WTC11 (cell line): ENCODE results near the gene EVL. TPM values are rescaled to one million over a fixed set of nuclear protein-coding genes. Genes with fewer than 3 reads are reported as not detected.

Experiments
- ARID4B ChIP-seq: sonication (generic); formaldehyde crosslinking; IDR thresholded peaks from 2 replicates; pipeline ENCODE4 v1.8.0; 2023; ENCODE audit warnings: missing genetic modification reagents, mild to moderate bottlenecking, borderline replicate concordance
- CDX4 ChIP-seq: fragments of 250-450 bp; sonication (Bioruptor Pico); IDR thresholded peaks from 2 replicates; pipeline ENCODE4 v1.9.0; 2021; ENCODE audit warnings: moderate library complexity, mild to moderate bottlenecking, inconsistent platforms, borderline replicate concordance
- JAZF1 ChIP-seq: fragments of 250-450 bp; sonication (Bioruptor Pico); IDR thresholded peaks from 2 replicates; pipeline ENCODE4 v1.9.0; 2021; ENCODE audit warnings: moderate library complexity, mild to moderate bottlenecking, inconsistent platforms
- PRRX2 ChIP-seq: fragments of 250-450 bp; sonication (Bioruptor Pico); IDR thresholded peaks from 2 replicates; pipeline ENCODE4 v1.8.0; 2021; ENCODE audit warnings: mild to moderate bottlenecking
- SMAD4 ChIP-seq: sonication (generic); formaldehyde crosslinking; IDR thresholded peaks from 2 replicates; pipeline ENCODE4 v1.8.0; 2022; ENCODE audit warnings: mild to moderate bottlenecking, missing genetic modification reagents
- STAT6 ChIP-seq: sonication (generic); formaldehyde crosslinking; conservative IDR thresholded peaks from 2 replicates; pipeline ENCODE4 v1.8.1; 2023; ENCODE audit warnings: mild to moderate bottlenecking, low read depth, missing genetic modification reagents, moderate library complexity
- TEAD1 ChIP-seq: sonication (generic); formaldehyde crosslinking; IDR thresholded peaks from 2 replicates; pipeline ENCODE4 v1.8.0; 2022; ENCODE audit warnings: mild to moderate bottlenecking, missing genetic modification reagents
- TP53 ChIP-seq: sonication (generic); formaldehyde crosslinking; IDR thresholded peaks from 2 replicates; pipeline ENCODE4 v1.8.1; 2023; ENCODE audit warnings: mild to moderate bottlenecking, missing genetic modification reagents
- USF1 ChIP-seq: sonication (generic); formaldehyde crosslinking; IDR thresholded peaks from 2 replicates; pipeline ENCODE4 v1.8.0; 2022; ENCODE audit warnings: mild to moderate bottlenecking, missing genetic modification reagents
- USF2 ChIP-seq: sonication (generic); formaldehyde crosslinking; IDR thresholded peaks from 2 replicates; pipeline ENCODE4 v1.8.1; 2023; ENCODE audit warnings: mild to moderate bottlenecking, missing genetic modification reagents, moderate library complexity
- ZMAT4 ChIP-seq: fragments of 250-450 bp; sonication (Bioruptor Pico); IDR thresholded peaks from 2 replicates; pipeline ENCODE4 v1.9.0; 2021; ENCODE audit warnings: mild to moderate bottlenecking
- ZNF121 ChIP-seq: sonication (generic); formaldehyde crosslinking; IDR thresholded peaks from 2 replicates; pipeline ENCODE4 v1.8.0; 2023; ENCODE audit warnings: missing genetic modification reagents
- ZNF138 ChIP-seq: sonication (generic); formaldehyde crosslinking; conservative IDR thresholded peaks from 2 replicates; pipeline ENCODE4 v1.8.1; 2022; ENCODE audit warnings: mild to moderate bottlenecking, moderate library complexity, missing genetic modification reagents
- ZNF219 ChIP-seq: sonication (generic); formaldehyde crosslinking; IDR thresholded peaks from 2 replicates; pipeline ENCODE4 v1.8.0; 2023; ENCODE audit warnings: missing genetic modification reagents, mild to moderate bottlenecking, borderline replicate concordance
- ZNF317 ChIP-seq: sonication (generic); formaldehyde crosslinking; IDR thresholded peaks from 2 replicates; pipeline ENCODE4 v1.8.1; 2023; ENCODE audit warnings: low read depth, mild to moderate bottlenecking, moderate library complexity, missing genetic modification reagents, borderline replicate concordance
- ZNF416 ChIP-seq: fragments of 250-450 bp; sonication (Bioruptor Pico); IDR thresholded peaks from 2 replicates; pipeline ENCODE4 v1.9.0; 2021; ENCODE audit warnings: mild to moderate bottlenecking, inconsistent platforms
- ZNF425 ChIP-seq: fragments of 250-450 bp; sonication (Bioruptor Pico); conservative IDR thresholded peaks from 2 replicates; pipeline ENCODE4 v1.9.0; 2021; ENCODE audit warnings: mild to moderate bottlenecking
- ZNF532 ChIP-seq: fragments of 250-450 bp; sonication (Bioruptor Pico); IDR thresholded peaks from 2 replicates; pipeline ENCODE4 v1.9.0; 2021; ENCODE audit warnings: mild to moderate bottlenecking, borderline replicate concordance
- ZSCAN18 ChIP-seq: fragments of 250-450 bp; sonication (Bioruptor Pico); IDR thresholded peaks from 2 replicates; pipeline ENCODE4 v2.1.2; 2022; ENCODE audit warnings: mild to moderate bottlenecking, moderate library complexity
- total RNA-seq: library from RNA; stranded (reverse); gene quantifications from 3 replicates; pipeline ENCODE4 v1.2.3, GENCODE V29; 2021

Gene EVL
- total RNA-seq, 1 experiment from 2014 or later, result 60.8 TPM

GRCh38 chr14:100192672-100193416, 127.6 kb downstream of the EVL start (continued):
- TF ChIP-seq ZNF532 (CRISPR knock-in tag) (no peak), ZSCAN18 (CRISPR knock-in tag) (no peak), STAT6 (no peak), ZNF219 (CRISPR knock-in tag) (no peak), PRRX2 (CRISPR knock-in tag) (0 out of 2 replicates have a peak, but pooled peaks have one; percentile 30), ARID4B (CRISPR knock-in tag) (peak; percentile 93; the same call in 1 of the 2 replicates), ZNF121 (CRISPR knock-in tag) (peak; percentile 89), USF1 (CRISPR knock-in tag) (peak; percentile 98), USF2 (peak; percentile 97), ZNF138 (no peak), ZNF425 (CRISPR knock-in tag) (no peak), ZMAT4 (CRISPR knock-in tag) (no peak), TEAD1 (0 out of 2 replicates have a peak, but pooled peaks have one; percentile 35), TP53 (0 out of 2 replicates have a peak, but pooled peaks have one; percentile 50), ZNF317 (CRISPR knock-in tag) (no peak), JAZF1 (CRISPR knock-in tag) (no peak), SMAD4 (CRISPR knock-in tag) (no peak), ZNF416 (CRISPR knock-in tag) (no peak), CDX4 (CRISPR knock-in tag) (no peak)
